ENCODE results near the gene ALAS1.

Gene ALAS1

GRCh38 chr3:52221563-52222318 lies 23.8 kb downstream of the ALAS1 start:
- peak in 3 of 5 experiments; percentile 60 to 90 (median 61) for DNase-seq

GRCh38 chr3:52222319-52223221 lies 24.6 kb downstream of the ALAS1 start:
- DNase-seq: no peak

GRCh38 chr3:52223449-52224408 lies 25.8 kb downstream of the ALAS1 start:
- DNase-seq: no peak

- no peak for DNase-seq
These were observed 27.7 kb downstream of the ALAS1 start, which contains the start of gene TLR9 for GRCh38 chr3:52225452-52226228. TSS of gene TLR9 (minus strand) at chr3:52225645. CDS start at chr3:52225529, 116 bp downstream.

- no peak for DNase-seq
These were observed 28.4 kb downstream of the ALAS1 start for GRCh38 chr3:52226229-52226817.

GRCh38 chr3:52227117-52227516 lies 29.2 kb downstream of the ALAS1 start:
- no peak for DNase-seq

GRCh38 chr3:52227766-52228165 lies 29.8 kb downstream of the ALAS1 start:
- no peak for DNase-seq

- DNase-seq: no peak
These were observed 30.3 kb downstream of the ALAS1 start for GRCh38 chr3:52228266-52228665.

GRCh38 chr3:52228751-52229291 lies 30.9 kb downstream of the ALAS1 start:
- DNase-seq: no peak

GRCh38 chr3:52229656-52230055 lies 31.7 kb downstream of the ALAS1 start:
- DNase-seq: no peak

GRCh38 chr3:52230461-52230860 lies 32.5 kb downstream of the ALAS1 start:
- no peak for DNase-seq

- DNase-seq: no peak
These were observed 33.0 kb downstream of the ALAS1 start for GRCh38 chr3:52230889-52231499.

GRCh38 chr3:52231502-52232278 lies 33.7 kb downstream of the ALAS1 start:
- DNase-seq: peak; percentile 76 to 89 (median 83)

GRCh38 chr3:52232279-52233107 lies 34.5 kb downstream of the ALAS1 start:
- DNase-seq: peak in 1 of 5 experiments; percentile 57

GRCh38 chr3:52233108-52233591 lies 35.2 kb downstream of the ALAS1 start:
- DNase-seq: no peak

GRCh38 chr3:52233968-52234367 lies 36.0 kb downstream of the ALAS1 start:
- DNase-seq: no peak

- no peak for DNase-seq
These were observed 36.8 kb downstream of the ALAS1 start for GRCh38 chr3:52234516-52235447.
